NCI-H1092 treated with DMSO at 0.1 percent for 48 hours (cell line): ENCODE results near the gene MAN1A1.
"Not testable (repeated sequence)": the region's sequence is repeated elsewhere in the genome, so short reads cannot be mapped to it uniquely, and the experiment has no call there.

Experiments
- DNase-seq: peaks from one replicate; lab custom pipeline; 2025; lab: John Stamatoyannopoulos, UW

Gene MAN1A1

GRCh38 chr6:119303164-119303887 is 46.2 kb downstream of the MAN1A1 start:
- no peak for DNase-seq

DNA sequence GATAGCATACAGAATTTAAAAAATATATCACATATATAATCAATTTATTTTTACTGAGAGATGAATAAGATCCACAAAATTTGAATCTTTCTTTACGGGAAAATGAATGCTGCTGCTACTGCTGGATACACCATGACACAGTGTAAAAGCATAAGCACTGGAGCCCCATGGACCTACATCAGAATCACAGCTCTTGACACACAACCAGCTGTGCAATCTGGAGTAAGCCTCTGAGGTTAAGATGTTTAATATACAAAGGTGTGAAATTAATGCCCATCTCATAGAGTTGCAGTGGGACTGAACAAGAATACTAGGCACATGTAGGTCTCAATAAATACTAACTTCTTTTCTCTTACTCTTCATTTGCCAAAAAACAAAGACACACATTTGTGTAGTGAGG is 48.1 kb downstream of the MAN1A1 start:
- no peak for DNase-seq

GRCh38 chr6:119299694-119300093 is 49.9 kb downstream of the MAN1A1 start:
- DNase-seq: no peak

DNA sequence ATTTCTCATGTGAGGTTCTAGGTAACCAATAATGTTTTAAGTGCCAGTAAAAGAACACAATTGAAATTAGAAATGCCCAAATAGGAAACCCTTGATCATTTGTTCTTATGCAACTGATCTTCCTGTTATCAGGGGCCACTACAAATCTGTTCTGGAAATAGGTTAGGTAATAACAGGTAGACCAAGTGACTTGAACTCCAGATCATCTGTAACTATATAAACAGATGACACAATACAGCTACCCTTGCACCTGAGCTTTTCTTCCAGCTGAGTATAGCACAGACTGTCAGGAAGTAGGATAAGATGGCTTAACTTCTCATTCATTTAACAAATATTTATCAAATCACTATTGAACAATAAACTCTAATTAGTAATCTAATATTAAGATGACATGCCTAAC is 52.5 kb downstream of the MAN1A1 start:
- DNase-seq: no peak

DNA sequence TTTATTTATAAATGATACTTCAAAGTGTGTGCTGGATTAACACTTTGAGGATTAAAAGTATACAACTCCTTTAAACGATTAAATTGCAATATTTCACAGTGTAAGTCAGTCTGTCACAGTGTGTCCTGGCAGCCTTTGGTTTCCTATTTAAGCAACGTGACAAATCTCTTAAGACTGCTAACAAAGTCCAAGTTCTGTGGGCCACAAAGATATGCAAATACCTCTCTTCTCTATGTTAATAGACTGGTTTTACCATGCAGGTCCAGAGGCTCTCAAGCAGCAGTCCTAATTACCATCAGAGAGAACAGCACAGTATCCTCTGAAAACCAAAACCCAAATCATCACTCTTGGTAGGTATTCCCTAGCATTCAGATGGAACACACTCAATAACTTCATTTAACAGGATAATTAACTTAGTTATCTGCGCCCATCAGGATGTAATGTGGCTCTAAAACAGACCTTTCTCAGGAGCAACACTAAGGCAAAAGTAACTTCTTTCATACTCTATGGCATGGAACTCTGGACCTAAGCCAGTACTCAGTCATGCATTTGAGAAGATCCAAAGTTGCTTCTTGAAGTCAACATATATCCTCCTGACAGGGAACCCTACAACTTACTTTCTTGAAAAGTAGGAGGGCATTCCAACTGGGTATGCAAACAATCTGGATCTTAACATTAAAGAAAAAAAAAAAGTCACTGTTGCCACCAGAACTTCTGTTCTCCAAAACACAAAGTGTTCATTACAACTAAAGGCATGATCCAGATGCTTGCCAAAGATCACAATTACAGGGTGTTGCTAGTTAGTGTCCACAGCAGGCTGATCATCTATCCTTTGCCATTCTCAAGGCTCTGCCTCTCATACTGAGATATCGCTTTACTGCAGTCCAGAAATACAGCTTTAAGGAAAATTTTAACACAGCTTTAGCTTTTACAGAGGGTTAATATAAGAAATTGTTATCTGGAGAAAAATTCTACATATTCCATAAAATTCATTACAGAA is 53.2 kb downstream of the MAN1A1 start:
- DNase-seq: no peak

DNA sequence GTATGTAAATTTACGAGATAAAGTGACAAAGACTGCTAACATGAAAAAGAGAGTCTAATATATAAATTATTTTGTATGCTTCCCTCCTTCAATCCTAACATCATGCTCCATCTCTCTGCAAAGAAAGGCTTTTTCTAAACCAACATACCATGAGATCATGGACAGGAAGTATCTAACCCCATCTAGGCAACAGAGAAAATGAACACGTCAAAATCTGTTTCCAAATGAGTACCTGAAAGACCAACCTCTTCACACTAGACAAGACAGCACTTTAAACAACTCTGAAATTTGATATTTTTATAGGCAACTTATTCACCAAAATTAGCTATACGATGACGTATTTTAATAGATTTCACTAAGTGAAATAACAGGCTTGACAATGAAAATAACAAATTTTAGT is 54.6 kb downstream of the MAN1A1 start:
- no peak for DNase-seq

DNA sequence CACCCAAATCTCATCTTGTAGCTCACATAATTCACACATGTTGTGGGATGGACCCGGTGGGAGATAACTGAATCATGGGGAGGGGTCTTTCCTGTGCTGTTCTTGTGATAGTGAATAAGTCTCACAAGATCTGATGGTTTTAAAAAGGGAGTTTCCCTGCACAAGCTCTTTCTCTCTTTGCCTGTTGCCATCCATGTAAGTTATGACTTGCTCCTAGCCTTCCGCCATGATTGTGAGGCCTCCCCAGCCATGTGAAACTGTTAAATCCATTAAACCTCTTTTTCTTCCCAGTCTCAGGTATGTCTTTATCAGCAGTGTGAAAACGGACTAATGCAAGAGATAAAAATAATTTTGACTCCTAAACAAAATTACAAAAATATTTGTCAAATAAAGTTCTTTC is 58.5 kb downstream of the MAN1A1 start:
- DNase-seq: not testable (repeated sequence)

- DNase-seq: no peak
These were observed 59.3 kb downstream of the MAN1A1 start for GRCh38 chr6:119290306-119290705.

GRCh38 chr6:119289651-119290050 is 59.9 kb downstream of the MAN1A1 start:
- no peak for DNase-seq

DNA sequence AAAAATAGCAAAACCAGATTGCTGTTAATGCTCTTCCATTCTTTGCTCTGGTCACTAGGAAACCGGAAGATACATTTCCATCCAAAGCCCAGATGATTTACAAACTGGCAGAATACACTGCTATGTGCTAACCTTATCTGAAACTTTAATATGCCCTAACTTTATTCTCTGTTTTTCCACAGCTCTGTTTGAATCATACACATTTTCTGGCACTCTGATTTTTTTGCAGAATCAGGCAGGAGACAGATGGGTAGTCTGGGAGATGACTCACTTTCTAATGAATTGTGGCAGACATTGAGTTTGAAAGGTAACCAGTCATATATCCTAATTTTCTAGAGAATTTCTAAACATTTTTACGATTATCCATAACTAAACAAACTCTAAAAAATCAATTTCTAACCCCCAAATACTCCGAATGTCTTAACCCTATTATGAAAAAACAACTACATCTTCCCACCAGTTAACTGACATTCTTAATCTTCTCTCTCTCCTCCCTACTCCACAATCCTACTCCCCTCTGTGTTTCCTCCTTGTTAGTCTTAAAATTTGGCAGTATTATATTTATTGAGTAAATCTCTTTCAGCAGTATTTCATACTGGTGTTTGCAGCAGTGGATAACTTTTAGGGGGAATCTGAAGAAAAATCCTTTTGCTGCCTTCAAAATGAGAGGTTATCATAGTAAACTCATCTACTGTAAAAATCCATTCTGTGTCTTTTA is 63.5 kb downstream of the MAN1A1 start:
- no peak for DNase-seq

- no peak for DNase-seq
These were observed 64.6 kb downstream of the MAN1A1 start for GRCh38 chr6:119284861-119285521.

DNA sequence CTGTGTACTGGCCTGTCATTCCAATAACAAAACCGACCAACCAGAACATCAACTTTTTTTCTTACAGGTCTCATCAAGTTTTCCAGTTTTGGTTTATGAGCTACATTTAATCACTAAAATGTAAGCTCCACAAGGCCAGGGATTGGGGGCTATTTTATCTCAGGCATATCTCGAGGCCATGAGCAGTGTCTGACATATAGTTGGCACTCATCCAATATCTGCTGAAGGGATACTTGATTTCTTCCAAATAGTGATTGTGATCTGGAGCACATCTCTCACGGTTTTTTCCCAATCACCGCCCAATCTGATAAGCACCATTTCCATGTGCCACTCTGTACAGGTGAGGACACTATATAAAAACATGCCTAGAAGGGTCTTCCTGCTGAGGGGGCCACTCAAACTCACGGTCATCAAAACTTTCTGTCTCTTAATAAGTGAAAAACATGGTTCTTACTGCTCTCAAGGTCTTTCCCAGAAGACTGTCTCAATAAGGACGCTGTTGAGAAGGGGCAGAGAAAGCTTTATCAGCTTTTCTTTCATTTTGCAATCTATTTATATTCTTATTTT is 65.5 kb downstream of the MAN1A1 start:
- DNase-seq: no peak

DNA sequence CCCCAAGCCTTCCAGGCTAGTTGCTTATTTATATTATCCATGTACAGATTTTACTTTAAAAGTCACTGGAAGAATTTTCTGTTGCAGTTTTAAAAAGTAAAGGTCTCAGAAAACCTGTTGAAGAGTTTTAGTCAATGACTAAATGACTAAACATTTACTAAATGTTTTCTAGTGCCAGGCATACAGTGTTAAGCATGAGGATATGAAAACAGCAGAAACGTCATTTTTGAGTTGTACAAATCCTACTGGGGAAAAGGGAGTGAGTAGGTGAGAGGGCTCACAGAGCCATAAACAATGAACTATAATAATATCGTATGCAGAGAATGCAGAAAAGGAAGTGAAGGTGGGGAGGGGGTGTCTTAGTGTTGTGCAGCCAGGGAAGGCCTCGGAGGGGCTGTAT is 66.3 kb downstream of the MAN1A1 start:
- no peak for DNase-seq

DNA sequence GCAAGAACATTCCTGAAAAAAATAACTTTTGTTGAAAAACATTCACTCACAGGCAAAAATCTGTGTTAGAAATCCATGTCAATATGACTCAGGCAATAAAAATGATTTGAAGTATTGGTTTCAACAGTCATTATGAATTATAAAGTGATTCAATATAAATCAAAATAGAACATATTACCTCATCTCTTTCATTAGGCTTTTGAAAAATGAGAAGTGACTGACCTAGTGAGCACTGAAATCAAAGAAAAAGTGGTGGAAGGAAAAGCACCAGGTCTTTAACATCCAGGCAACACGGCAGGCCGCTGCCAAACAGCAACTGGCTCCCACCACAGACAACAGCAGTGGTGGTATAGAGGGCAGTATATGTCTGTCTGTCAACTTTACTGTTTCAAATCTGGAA is 68.9 kb downstream of the MAN1A1 start:
- DNase-seq: no peak

DNA sequence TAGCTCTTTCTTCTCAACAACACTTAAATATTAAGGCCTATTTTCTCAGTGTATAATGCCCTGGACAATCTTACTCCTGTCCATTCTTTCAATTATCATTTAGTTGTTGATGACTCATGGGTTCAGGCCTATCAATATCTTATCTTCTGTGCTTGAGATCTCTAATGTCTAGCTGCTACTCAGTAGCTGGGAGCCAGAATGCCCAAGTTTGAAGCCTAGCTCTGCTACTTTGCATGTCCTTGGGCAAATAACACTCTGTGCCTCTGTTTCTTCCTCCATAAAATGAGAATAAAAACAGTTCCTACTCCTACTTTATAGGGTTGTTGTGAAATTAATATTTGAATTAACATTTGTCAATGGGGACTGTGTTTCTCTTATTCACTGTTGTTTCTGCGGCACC is 69.5 kb downstream of the MAN1A1 start:
- no peak for DNase-seq

- no peak for DNase-seq
These were observed 70.9 kb downstream of the MAN1A1 start for GRCh38 chr6:119278625-119279024.

DNA sequence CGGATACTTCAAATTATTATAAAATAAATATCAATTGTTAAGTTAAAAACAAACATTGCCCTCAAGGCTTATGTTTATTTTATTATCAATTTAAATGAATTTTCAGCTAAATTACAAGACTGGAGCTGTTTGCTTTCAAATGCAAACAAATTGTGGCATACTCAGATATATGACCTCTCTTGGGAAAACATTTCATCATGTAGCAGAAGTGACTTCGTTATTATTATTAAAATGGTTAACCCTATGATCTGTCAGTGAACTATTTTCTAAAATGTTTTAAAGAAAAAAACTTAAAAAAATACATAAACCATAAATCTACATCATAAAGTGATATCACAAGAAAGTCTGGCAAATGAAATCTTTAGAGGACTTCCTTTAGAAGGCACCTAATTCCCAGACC is 72.5 kb downstream of the MAN1A1 start:
- no peak for DNase-seq

DNA sequence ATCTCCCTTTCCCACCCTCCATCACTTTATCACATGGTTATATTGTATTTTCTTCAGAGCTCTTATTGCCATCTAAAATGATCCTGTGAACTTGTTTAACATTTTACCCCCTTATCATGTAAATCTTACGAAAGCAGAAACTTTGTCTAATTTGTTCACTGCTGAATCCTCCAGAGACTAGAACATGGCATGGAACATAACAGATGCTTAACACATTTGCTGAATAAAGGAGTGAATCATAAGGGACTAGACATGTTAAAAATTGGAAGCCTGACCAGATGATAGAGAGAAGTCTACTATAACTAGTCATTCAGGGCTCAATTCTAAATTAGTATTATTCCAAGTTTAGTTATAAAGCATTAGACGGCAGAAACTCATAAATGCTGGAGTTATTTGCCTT is 73.3 kb downstream of the MAN1A1 start:
- DNase-seq: no peak

DNA sequence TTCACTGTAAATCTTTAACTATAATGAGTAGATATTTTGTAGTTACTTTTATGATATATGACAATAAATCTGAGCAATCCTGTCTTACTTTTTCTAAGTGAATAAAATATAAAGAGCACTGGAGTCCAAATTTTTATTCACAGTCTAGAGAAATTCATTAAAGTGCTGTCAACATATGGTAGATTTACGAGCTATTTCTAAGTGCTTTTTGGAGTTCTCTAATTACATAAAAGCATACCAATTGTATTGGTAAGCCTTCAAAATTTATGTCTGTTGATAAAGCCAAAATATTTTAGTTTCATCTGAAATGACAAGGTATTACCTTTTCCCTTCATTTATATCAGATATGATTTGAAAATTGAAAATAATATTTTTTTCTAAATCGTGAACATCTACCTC is 75.4 kb downstream of the MAN1A1 start:
- DNase-seq: no peak

GRCh38 chr6:119273272-119274196 is 76.0 kb downstream of the MAN1A1 start:
- DNase-seq: no peak

- no peak for DNase-seq
These were observed 79.0 kb downstream of the MAN1A1 start for GRCh38 chr6:119270545-119270944.
